ENCODE measurements around the gene LIMA1.
"Not testable (repeated sequence)": the region's sequence is repeated elsewhere in the genome, so short reads cannot be mapped to it uniquely, and the experiment has no call there.

The LIMA1 gene

DNA sequence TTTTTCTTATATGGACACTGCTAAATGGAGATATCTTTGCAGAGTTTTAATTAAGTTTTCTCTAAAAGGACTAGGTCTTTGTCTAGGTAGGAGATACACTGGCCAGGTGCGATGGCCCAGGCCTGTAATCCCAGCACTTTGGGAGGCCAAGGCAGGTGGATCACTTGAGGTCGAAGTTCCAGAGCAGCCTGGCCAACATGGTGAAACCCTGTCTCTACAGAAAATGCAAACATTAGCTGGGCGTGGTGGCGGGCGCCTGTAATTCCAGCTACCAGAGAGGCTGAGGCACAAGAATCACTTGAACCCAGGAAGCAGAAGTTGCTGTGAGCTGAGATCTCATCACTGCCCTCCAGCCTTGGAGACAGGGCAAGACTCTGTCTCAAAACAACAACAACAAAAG lies 99.1 kb downstream of the LIMA1 start:
- DNase-seq, result no peak

GRCh38 chr12:50182461-50182860 lies 100.9 kb downstream of the LIMA1 start:
- DNase-seq, result no peak

DNA sequence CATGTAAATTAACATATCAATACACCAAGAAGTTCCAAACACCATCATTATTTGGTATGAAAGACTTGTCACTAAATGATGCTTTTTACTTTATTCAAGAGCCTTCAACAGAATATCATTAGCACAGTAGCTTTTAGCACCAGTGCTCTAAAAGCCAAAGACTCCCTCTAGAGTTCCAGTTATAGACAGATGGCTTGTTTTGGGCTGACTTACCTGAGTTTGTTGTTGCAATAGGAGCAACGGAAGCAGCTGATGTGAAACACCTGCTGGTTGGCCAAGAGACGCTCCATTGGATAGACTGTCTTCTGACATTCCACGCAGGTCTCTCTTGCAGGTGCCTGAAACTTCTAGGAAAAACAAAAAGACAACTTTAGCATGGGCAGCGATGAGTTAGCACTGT lies 101.6 kb downstream of the LIMA1 start:
- DNase-seq, result no peak

DNA sequence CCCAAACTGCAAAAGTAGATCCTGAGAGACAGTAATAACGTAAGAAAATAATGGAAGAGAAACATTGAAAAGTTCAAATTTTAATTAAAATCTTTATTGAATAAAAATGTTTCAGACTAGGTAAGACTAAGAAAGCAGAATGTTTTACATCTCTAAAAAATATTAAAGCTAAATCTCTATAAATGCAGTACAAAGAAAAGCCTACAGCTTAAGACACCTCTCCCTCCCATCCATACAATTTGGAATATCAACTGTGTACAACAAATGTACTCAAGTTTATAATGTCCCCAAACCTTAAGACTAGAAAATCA lies 107.6 kb downstream of the LIMA1 start:
- DNase-seq, result no peak

DNA sequence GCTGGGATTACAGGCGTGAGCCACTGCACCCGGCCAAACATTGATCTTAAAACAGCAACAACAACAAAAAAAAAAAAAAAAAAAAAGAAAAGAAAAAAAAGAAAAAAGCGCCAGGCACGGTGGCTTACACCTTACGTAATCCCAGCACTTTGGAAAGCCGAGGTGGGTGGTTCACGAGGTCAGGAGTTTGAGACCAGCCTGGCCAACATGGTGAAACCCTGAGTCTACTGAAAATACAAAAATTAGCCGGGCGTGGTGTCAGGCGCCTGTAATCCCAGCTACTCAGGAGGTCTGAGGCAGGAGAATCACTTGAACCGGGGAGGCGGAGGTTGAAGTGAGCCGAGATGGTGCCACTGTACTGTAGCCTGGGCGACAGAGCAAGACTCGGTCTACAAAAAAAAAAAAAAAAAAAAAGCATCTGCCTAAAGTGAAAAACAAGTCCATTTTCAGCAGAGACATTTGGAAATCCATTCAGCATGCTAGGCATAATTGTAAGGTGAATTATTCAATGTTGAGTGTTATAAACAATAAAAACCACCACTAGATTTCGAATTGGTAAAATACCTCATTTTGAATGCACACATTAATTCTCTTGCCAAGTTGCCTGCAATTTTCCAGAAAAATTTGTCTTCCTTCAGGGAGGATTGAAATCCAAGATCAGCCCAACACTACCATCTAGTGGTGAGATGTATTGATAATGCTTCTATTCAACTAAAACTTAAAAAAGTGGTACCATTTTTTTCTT lies 108.2 kb downstream of the LIMA1 start:
- no peak for DNase-seq

DNA sequence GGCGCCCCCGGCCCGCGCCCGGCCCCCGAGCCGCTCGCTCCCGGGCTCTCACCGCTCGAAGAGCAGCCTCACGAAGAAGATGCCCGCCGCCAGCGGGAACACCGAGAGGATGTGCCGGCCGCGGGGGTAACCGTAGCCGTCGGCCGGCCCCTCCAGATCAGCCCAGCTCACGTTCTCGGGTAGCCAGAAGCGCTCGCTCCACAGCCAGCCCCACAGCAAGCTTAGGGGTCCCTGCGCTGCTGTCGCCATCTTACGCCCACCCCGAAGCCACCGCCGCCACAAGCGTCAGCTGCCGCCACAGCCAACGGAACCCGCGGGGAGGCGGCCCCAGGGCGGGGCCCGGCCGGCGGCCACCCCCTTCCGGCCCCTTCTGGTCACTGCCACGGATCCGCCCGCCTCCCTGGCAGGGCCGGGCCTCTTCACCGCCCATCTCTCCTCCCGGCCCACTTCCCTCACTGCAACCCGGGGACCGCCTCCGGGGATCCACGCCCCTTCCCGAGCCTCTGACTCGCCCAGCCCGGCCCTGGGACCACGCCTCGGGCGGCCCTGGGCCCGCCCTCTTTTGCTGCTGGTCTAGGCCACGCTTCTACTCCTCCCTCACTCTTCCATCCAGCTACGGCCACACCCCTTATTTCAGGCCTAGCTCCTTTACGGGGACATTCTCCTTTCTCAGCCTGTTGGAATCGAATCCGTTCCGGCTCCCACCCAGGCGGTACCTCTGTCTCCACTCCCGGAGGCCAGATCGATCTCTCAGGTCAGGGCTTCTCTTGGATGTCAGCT lies 116.1 kb downstream of the LIMA1 start, which contains the start of gene CERS5:
Gene CERS5, minus strand, starts transcription at position 321 of the 780 bp plus-strand sequence. Its CDS starts 72 bp downstream, at position 249.
- peak; percentile 96 for DNase-seq

GRCh38 chr12:50166799-50167048 lies 116.6 kb downstream of the LIMA1 start:
- no peak for DNase-seq

- DNase-seq, result no peak
Measured at GRCh38 chr12:50164963-50165362, 118.4 kb downstream of the LIMA1 start.

DNA sequence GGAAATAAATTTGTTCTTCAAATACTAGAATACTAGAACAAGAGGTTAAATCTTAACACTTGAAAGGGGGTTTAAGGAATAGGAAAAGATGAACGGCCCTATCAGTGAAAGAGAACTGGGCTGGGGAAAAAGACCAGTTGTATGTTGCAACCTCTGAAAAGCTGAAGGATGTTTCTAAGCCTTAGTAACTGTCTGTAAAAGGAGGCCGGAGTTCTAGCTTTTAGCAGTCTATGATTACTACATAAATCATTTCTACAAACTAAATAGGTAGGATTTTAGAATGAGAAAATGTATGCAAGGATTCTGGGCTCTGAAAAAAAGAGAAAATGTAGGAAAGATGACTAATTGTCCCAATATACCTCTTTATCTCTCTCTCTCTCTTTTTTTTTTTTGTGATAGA lies 121.1 kb downstream of the LIMA1 start:
- no peak for DNase-seq

DNA sequence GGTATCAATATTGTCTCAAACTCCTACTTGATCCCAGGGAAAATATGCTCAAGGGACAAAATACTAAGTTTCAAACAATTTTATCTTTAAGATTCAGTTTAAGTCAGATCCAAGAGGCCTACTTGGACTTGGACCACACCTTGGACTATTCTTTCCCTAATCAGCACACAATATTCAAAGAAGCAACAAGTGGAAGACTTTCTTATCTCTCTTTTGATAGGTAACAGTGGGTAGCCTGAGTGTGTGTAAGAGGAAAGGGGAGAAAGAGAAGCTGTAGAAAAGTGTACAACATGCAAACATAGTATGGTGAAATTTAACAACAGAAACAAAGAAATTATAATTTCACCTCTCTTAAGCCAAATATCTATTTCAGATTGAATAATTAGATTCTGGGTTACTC lies 122.7 kb downstream of the LIMA1 start:
- no peak for DNase-seq

- DNase-seq, result no peak
Measured at GRCh38 chr12:50157259-50157658, 126.1 kb downstream of the LIMA1 start.

DNA sequence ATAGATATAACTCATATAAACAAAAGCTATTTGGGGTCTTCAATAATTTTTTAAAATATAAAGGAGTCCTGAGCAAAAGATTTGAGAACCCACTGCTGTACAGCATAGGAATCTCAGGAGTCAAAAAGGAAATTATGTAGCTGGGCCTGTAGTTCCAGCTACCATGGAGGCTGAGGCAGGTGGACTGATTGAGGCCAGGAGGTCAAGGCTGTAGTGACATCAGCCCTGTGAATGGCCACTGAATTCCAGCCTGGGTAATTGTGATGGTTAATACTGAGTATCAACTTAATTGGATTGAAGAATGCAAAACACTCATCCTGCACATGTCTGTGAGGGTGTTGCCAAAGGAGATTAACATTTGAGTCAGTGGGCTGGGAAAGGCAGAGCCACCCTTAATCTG lies 126.7 kb downstream of the LIMA1 start:
- DNase-seq, result no peak

DNA sequence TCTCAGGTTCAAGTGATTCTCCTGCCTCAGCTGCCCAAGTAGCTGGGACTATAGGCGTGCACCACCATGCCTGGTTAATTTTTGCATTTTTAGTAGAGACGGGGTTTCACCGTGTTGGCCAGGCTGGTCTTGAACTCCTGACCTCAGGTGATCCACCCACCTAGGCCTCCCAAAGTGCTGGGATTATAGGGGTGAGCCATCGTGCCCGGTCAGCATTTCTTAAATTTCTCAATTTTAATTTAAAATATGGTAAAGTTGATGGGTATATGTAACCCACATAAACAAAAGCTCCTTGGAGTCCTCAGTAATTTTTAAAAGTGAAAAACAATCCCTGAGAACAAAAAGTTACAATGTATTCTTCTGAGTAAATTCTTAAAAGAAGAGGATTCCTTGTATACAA lies 128.4 kb downstream of the LIMA1 start:
- DNase-seq, result not testable (repeated sequence)

- no peak for DNase-seq
Measured at GRCh38 chr12:50151047-50151687, 132.2 kb downstream of the LIMA1 start.

- DNase-seq, result no peak
Measured at GRCh38 chr12:50149311-50149710, 134.0 kb downstream of the LIMA1 start.

GRCh38 chr12:50148011-50148410 lies 135.3 kb downstream of the LIMA1 start:
- not testable (repeated sequence) for DNase-seq

DNA sequence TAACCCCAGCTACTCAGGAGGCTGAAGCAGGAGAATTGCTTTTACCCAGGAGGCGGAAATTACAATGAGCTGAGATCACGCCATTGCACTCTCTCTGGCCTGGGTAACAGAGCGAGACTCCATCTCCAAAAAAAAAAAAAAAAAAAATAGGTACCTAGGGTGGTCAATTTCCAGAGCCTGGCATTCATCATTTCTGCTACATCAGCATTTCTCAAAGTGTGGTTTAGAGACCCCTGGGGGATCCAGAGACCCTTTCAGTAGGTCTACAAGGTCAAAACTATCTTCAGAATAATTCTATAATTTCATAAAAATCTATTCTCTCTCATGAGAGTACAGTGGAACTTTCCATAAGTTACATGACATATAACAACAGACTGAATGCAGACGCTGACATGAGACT lies 136.0 kb downstream of the LIMA1 start:
- no peak for DNase-seq

GRCh38 chr12:50145439-50145838 lies 137.9 kb downstream of the LIMA1 start:
- DNase-seq, result no peak

DNA sequence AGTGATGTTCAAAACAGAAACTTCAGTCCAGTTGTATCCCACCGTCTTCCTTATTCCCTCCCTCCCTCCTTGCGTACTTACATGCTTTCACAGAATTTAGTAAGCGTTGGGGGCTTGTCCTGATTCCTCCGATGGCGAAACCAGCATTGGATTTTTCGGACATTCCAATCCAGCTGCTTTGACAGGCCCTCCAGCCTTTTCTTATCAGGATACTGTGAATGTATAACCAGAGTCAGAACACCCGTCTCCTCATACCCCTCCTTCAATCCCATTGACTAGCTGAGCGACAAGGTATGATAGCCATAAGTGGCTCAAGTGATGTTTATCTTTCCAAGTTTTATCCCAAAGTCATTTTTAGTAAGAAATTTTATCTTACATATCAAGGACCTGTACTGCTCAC lies 140.3 kb downstream of the LIMA1 start:
- DNase-seq, result no peak

- DNase-seq, result peak; percentile 4
Measured at GRCh38 chr12:50132505-50133135, 150.7 kb downstream of the LIMA1 start.

GRCh38 chr12:50129290-50129689 lies 154.0 kb downstream of the LIMA1 start:
- no peak for DNase-seq

DNA sequence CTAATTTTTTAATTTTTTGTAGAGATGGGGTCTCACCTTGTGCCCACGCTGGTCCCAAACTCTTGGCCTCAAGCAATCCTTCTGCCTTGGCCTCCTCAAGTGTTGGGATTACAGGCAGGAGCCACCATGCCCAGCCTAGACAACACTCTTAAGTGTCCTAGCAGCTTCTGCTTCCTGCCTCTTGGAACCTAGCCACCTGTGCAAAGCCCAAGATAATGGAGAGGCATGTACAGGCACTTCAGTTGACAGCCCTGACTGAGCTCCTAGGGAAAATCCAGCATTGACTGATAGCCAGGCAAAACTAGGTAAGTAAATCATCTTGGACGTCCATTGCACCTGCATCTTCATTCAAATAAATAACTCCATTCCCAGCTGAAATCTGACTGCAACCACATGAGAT lies 155.8 kb downstream of the LIMA1 start:
- no peak for DNase-seq

Measured in NCI-H526 treated with DMSO at 0.1 percent for 48 hours (cell line).